GM18526 (cell line): ENCODE results near the gene LEO1.

Experiments
- POLR2A ChIP-seq: IDR thresholded peaks from 3 replicates; pipeline ENCODE4 v1.6.1; 2011; ENCODE audit not compliant: insufficient read length; ENCODE audit errors: extremely low read depth

The LEO1 gene

GRCh38 chr15:51912528-51912927, 59.0 kb downstream of the LEO1 start:
- no peak for TF ChIP-seq POLR2A

- TF ChIP-seq POLR2A, result no peak
These were observed 62.0 kb downstream of the LEO1 start for GRCh38 chr15:51909584-51909983.

GRCh38 chr15:51908316-51908715, 63.3 kb downstream of the LEO1 start:
- TF ChIP-seq POLR2A, result no peak

- TF ChIP-seq POLR2A, result no peak
These were observed 64.3 kb downstream of the LEO1 start for GRCh38 chr15:51907136-51907862.

- no peak for TF ChIP-seq POLR2A
These were observed 66.6 kb downstream of the LEO1 start for GRCh38 chr15:51904931-51905330.

- no peak for TF ChIP-seq POLR2A
These were observed 67.2 kb downstream of the LEO1 start for GRCh38 chr15:51904421-51904820.

- TF ChIP-seq POLR2A, result no peak
These were observed 82.1 kb downstream of the LEO1 start for GRCh38 chr15:51889486-51889885.

GRCh38 chr15:51888593-51889195, 82.9 kb downstream of the LEO1 start:
- TF ChIP-seq POLR2A, result no peak
